ENCODE measurements around the gene TIMM8A.
"Not testable (repeated sequence)": the region's sequence is repeated elsewhere in the genome, so short reads cannot be mapped to it uniquely, and the experiment has no call there.

Gene TIMM8A

DNA sequence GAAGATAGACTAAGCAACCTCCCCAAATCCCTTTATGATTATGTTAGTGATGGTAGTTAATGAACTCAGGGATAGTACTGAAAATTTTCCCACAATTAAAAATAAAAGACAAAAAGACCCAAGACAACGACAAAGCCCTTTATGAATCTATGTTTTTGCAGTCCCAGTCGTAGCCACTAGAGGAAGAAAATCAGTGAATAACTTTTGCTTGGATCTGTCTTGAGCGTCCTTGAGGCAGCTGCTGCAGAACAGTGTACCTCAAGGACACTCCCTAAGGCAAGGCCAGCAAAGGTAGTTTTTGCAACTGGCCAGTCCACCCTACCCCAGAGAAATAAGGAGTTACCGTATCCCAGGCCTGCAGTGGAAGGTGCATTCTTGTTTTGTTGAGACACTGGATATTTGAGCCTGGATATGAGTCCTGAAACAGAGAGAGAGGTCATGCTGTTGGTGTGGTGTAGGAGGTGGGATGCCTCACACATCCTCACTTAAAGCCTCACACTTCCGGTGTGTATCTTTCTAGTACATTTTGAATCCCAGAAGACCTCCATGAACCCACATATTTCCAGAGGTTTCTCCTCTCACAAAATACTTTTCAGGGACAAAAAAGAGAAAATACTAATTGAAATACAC is 8.7 kb upstream of the TIMM8A start:
- no peak overlapping the region for H3K9ac ChIP-seq (ENCODE audit: low read length)
- no peaks in the 10 kb centered on the region for H3K9me3 ChIP-seq (ENCODE audit: control insufficient read depth, low read depth, low read length)
- no peak overlapping the region for H3K4me3 ChIP-seq (ENCODE audit: low read length)
- no peak overlapping the region for H3K27ac ChIP-seq (ENCODE audit: low read length)
- H3K27me3 ChIP-seq (ENCODE audit: control insufficient read depth, insufficient read depth, low read length), result no peaks in the 10 kb centered on the region
- H3K36me3 ChIP-seq (ENCODE audit: control insufficient read depth, low read depth, low read length), result no peaks in the 10 kb centered on the region
- H3K4me1 ChIP-seq (ENCODE audit: control insufficient read depth, low read depth, low read length), result no peaks in the 10 kb centered on the region

DNA sequence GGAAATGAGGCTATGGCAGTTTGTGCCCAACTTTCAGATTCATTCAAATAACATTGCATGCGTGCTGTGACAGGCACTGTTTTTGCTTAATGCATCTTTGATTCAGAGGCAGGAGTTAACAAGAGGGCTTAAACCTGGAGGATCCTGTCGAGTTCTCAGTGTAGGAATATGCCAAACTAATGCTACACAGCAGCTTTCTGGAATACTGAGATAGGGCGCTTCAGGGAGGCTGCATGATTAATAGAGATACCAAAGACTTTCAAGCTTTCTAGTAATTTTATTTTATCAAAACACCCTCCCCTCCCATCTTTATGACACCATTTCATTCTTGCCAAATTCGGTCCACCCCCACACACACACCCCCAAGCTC is 636 bp upstream of the TIMM8A start:
- peaks cover 7% of the 10 kb centered on the region for H3K4me1 ChIP-seq (ENCODE audit: control insufficient read depth, low read depth, low read length)
- H3K9me3 ChIP-seq (ENCODE audit: control insufficient read depth, low read depth, low read length), result no peaks in the 10 kb centered on the region
- peak overlapping the region; percentile 86 for H3K9ac ChIP-seq (ENCODE audit: low read length)
- peak overlapping the region; percentile 4 for H3K27ac ChIP-seq (ENCODE audit: low read length)
- no peaks in the 10 kb centered on the region for H3K27me3 ChIP-seq (ENCODE audit: control insufficient read depth, insufficient read depth, low read length)
- peaks cover 26% of the 10 kb centered on the region for H3K36me3 ChIP-seq (ENCODE audit: control insufficient read depth, low read depth, low read length)
- H3K4me3 ChIP-seq (ENCODE audit: low read length), result peak overlapping the region; percentile 78

DNA sequence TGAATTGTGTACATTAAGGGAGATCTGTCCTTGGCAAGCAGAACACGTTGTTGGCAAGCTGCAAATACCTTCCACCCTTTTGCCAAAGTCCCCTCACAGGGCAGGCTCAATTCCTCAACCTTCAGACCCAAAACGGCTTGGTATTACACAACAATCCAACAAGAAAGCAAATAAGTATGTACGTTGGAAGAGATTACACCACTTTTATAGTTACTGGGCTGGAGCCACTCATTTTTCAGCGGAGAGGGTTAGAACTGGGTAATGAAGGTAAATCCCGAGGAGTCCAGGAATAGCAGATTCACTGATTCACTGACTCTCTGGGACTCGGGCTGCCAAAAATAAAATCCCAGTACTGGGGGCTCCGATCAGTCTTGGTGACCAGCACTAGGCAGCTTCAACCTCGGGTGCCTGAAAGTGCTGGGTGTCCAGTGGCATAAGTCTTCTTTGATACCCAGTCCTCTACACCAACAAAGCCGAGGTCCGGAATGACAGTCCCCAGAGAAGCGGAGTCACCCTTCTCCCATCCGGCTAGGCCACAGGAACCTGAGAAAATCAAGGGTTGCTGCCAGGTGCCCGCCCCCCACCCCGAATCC is 587 bp downstream of the TIMM8A start:
- Histone ChIP-seq H3K36me3 (ENCODE audit: control insufficient read depth, low read depth, low read length) (peaks cover 32% of the 10 kb centered on the region), H3K4me1 (ENCODE audit: control insufficient read depth, low read depth, low read length) (peaks cover 7% of the 10 kb centered on the region), H3K27me3 (ENCODE audit: control insufficient read depth, insufficient read depth, low read length) (no peaks in the 10 kb centered on the region), H3K9me3 (ENCODE audit: control insufficient read depth, low read depth, low read length) (no peaks in the 10 kb centered on the region), H3K4me3 (ENCODE audit: low read length) (peak overlapping the region; percentile 78), H3K9ac (ENCODE audit: low read length) (peak overlapping the region; percentile 86), H3K27ac (ENCODE audit: low read length) (no peak overlapping the region)

DNA sequence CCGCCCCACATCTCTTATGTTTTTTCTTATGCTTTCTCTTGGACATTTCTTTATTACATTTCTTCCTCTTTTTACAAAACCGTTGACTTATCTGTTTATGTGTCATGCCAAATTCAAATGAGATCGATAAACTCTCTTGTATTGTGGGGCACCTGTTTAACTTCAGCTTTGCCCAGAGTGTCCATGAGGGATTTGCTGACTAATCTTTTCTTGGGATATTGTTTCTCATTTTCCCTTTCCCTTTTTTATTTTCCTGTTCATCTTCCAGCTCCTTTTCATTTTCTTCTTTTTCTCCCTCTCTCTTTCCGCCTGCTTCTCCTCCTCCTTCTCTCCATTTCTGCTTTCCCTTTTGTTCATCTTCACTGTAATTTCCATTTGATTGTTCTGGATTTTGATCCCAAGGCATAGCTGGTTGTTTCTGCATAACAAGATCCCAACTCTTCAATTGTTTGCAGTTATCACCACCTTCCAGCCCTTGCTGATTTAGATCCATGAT is 10.7 kb downstream of the TIMM8A start:
- H3K36me3 ChIP-seq (ENCODE audit: control insufficient read depth, low read depth, low read length), result no peaks in the 10 kb centered on the region
- no peaks in the 10 kb centered on the region for H3K9me3 ChIP-seq (ENCODE audit: control insufficient read depth, low read depth, low read length)
- H3K4me3 ChIP-seq (ENCODE audit: low read length), result no peak overlapping the region
- H3K9ac ChIP-seq (ENCODE audit: low read length), result no peak overlapping the region
- H3K27me3 ChIP-seq (ENCODE audit: control insufficient read depth, insufficient read depth, low read length), result no peaks in the 10 kb centered on the region
- no peaks in the 10 kb centered on the region for H3K4me1 ChIP-seq (ENCODE audit: control insufficient read depth, low read depth, low read length)
- H3K27ac ChIP-seq (ENCODE audit: low read length), result no peak overlapping the region

DNA sequence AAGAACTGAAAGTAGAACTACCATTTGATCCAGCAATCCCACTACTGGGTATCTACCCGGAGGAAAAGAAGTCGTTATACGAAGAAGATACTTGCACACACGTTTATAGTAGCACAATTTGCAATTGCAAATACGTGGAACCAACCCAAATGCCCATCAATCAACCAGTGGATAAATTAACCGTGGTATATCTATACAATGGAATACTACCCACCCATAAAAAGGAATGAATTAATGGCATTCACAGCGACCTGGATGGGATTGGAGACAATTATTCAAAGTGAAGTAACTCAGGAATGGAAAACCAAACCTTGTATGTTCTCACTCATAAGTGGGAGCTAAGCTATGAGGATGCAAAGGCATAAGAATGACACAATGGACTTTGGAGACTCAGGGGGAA is 14.2 kb downstream of the TIMM8A start:
- H3K4me1 ChIP-seq (ENCODE audit: control insufficient read depth, low read depth, low read length); H3K9me3 ChIP-seq (ENCODE audit: control insufficient read depth, low read depth, low read length); H3K36me3 ChIP-seq (ENCODE audit: control insufficient read depth, low read depth, low read length); H3K27ac ChIP-seq (ENCODE audit: low read length); H3K9ac ChIP-seq (ENCODE audit: low read length); H3K27me3 ChIP-seq (ENCODE audit: control insufficient read depth, insufficient read depth, low read length); H3K4me3 ChIP-seq (ENCODE audit: low read length): not testable (repeated sequence)

DNA sequence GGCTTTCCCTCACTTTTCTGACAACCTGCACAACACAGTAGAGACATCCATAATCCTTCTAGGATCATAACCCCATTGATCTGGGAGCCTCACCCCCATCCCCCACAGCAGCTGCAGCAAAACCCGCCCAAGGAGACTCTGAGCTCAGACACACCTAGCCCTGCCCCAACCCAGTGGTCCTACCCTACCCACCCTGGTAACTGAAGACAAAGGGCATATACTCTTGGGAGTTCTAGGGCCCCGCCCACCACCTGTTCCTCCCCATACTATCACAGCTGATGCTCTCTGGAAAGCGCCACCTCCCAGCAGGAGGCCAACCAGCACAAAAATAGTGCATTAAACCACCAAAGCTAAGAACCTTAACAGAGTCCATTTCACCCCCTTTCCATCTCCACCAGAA is 21.9 kb downstream of the TIMM8A start:
- H3K27me3 ChIP-seq (ENCODE audit: control insufficient read depth, insufficient read depth, low read length); H3K9me3 ChIP-seq (ENCODE audit: control insufficient read depth, low read depth, low read length); H3K4me3 ChIP-seq (ENCODE audit: low read length); H3K36me3 ChIP-seq (ENCODE audit: control insufficient read depth, low read depth, low read length); H3K9ac ChIP-seq (ENCODE audit: low read length); H3K4me1 ChIP-seq (ENCODE audit: control insufficient read depth, low read depth, low read length); H3K27ac ChIP-seq (ENCODE audit: low read length): not testable (repeated sequence)

DNA sequence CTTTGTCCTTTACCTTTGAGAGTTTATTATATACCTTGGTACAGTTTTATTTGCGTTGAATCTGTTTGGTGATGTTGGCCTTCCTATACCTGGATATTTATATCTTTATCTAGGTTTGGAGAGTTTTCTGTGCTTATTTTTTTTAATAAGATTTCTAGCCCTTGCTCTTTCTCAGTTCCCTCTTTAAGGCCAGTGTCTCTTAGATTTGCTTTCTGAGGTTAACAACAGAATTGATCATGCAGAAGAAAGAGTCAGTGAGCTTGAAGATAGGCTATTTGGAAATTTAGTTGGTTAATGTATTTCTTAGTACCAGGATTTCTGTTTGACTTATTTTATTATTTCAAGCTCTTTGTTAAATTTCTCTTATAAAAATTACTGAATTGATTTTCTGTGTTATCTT is 44.8 kb downstream of the TIMM8A start:
- no peaks in the 10 kb centered on the region for H3K4me1 ChIP-seq (ENCODE audit: control insufficient read depth, low read depth, low read length)
- no peak overlapping the region for H3K4me3 ChIP-seq (ENCODE audit: low read length)
- no peaks in the 10 kb centered on the region for H3K36me3 ChIP-seq (ENCODE audit: control insufficient read depth, low read depth, low read length)
- H3K9ac ChIP-seq (ENCODE audit: low read length), result no peak overlapping the region
- H3K9me3 ChIP-seq (ENCODE audit: control insufficient read depth, low read depth, low read length), result no peaks in the 10 kb centered on the region
- no peaks in the 10 kb centered on the region for H3K27me3 ChIP-seq (ENCODE audit: control insufficient read depth, insufficient read depth, low read length)
- no peak overlapping the region for H3K27ac ChIP-seq (ENCODE audit: low read length)

Data from iPS-18a (cell line).